CD4-positive, alpha-beta T cell treated with Interleukin-6 for 4 hours (primary cell): Measurements from ENCODE around the gene SRGN.

Experiments
- DNase-seq: peaks from one replicate; pipeline ENCODE4 v3.0.0-alpha.2; 2020; ENCODE audit warnings: mixed read lengths

Gene SRGN

GRCh38 chr10:69061305-69062161 is 26.4 kb upstream of the SRGN start:
- peak; percentile 61 for DNase-seq

DNA sequence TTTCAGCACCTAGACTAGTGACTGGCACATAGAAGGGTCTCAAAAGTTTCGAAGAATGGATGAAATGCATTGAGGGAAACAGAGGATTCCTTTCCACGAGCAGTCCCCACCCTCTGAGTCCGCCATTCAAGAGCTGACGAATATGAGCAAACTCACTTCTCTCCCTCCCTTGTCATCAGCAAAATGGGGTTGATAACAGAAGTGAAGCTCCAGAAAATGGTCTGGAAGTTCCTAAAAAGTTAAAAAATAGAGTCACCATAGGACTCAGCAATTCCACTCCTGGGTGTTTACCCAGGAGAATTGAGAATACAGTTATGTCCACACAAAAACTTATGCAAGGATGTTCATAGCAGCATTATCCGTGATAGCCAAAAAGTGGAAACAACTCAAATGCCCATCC is 25.0 kb upstream of the SRGN start:
- no peak for DNase-seq

DNA sequence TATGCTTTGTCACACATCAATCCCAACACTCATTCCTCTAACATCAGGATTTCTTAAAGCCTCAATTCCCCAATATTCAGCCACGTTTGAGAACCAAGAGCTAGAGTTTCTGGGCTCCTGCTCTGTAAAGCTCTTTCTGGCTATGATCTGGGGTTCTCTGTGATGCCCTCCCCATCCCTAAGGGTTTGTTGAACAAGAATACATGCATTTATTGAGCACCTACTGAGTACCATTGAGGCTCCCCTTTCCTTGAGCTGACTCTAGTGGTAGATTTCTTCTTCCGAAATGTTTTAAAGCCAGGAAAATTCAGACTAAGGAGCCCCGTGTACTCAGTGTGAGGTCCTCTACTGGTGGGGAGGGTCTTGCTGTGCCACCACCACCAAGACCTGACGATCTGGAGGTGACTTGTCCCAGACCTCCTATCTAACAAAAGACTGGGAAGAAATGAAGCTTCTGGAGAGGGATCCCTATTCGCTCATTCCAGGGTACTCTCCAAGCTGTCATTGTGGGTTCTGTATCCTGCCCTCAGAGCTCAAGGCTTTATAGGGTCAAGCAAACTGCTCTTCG is 23.1 kb upstream of the SRGN start:
- no peak for DNase-seq

GRCh38 chr10:69065406-69066361 is 22.2 kb upstream of the SRGN start:
- no peak for DNase-seq

- no peak for DNase-seq
Measured at GRCh38 chr10:69067189-69067588, 20.7 kb upstream of the SRGN start.

DNA sequence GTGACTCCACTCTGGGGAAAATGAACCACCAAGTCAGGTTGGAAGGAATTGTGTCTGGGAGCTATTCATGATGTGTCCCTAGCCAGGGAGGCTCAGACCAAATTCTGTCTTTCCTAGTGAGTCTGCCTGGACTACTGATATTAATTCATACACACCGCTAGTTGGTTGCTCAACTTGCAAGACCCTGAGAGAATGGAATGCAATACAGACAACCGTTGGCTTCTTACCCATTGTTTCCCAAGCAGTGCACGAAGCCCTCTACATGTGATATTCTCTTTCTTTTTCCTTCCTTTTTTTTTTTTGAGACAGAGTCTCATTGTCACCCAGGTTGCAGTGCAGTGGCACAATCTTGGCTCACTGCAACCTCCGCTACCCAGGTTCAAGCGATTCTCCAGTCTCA is 19.4 kb upstream of the SRGN start:
- no peak for DNase-seq

- no peak for DNase-seq
Measured at GRCh38 chr10:69069090-69070042, 18.5 kb upstream of the SRGN start.

GRCh38 chr10:69070951-69071350 is 17.0 kb upstream of the SRGN start:
- DNase-seq, result no peak

DNA sequence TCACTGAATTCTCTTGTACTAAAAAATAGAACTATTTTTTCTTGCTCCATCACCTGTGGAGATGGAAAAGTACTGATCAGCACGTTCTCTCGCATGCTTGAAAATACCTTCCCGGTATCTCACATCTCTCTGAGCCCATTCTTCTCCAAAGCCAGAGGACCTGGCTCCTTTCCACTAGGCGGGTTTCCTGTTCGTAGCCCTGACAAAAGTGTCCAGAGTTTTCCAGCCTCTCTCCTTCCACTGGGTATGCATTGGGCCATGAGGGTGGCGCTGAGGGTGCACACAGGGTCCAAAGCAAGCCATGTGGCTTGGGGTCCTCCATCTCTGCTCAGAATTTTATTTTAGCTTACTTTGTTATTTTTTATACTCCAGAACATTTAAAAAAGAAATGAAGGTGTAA is 16.3 kb upstream of the SRGN start:
- DNase-seq, result no peak

DNA sequence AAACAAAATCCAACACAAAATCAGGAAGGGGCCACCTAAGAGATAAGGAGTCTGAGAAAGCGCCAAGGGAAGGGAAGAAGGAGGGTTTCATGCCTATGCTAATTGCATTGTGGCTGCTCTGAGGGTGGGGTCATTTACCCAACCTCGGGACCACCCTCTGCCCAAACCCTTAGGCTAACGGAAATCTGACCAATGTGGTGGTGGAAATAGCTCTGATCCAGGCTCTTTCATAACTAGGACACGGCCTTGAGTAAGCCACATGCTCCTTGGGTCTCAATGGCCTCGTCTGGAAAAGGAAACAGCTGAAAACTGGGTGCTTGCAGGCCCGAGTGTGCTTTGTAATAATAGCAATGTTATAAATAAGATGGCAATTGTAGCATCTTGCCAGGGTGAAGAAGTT is 14.9 kb upstream of the SRGN start:
- no peak for DNase-seq

DNA sequence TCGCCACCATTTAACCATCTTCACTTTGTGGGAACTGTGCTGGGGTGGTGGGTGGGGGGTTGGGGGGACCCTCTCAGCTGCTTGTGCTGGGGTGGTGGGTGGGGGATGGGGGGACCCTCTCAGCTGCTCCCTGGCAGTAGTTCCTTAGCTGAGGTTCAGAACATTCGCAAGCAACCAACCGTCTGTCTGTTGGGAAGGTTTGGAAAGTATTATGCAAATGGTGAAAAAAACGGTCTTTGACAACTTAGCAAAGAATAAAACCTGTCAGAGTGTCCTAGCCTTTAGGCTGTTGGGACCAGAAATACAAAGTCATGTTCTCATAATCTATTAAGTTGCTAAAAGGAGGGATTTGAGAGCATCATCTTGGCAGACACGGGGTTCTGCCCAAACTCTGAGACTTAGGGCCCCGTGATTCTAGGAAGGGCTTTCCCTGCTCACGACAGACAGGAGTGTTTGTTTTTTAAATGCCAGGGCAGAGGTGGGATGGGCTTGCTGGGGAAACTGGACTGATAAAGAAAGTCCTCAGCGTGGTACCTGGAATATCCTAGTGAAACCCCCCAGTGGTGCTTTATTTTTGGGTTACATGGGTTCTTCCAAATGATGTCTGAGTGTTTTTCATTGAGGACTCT is 14.1 kb upstream of the SRGN start:
- no peak for DNase-seq

- DNase-seq, result no peak
Measured at GRCh38 chr10:69074532-69074931, 13.4 kb upstream of the SRGN start.

DNA sequence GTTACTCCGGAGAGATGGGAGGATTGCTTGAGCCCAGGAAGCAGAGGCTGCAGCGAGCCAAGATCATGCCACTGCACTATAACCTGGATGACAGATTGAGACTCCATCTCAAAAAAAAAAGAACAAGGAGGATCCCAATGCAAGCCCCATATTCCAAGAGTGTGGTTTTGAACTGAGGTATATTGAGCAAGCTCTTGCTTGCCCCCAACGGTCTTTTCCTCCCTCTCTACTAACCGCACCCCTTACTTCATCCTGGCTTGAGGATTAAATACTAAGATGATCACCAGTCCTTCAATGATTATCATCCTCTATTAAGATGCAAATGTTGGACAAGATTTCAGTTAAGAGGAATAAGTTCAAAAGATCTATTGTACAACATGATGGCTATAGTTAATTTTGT is 12.5 kb upstream of the SRGN start:
- no peak for DNase-seq

DNA sequence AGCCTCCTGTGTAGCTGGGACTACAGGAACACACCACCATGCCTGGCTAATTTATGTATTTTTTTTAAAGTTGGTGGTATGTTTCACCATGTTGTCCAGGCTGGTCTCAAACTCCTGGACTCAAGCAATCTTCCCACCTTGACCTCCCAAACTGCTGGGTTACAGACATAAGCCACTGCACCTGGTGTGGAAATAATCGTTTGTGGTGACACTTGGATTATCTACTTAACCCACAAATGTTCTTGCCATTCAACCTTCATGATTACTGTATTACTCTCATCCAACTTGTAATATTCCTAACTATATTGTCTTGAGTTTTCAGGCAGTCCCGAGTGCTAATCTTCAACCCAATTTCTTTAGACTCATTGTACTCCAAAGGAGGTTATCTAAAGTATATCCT is 9.6 kb upstream of the SRGN start:
- DNase-seq, result no peak

DNA sequence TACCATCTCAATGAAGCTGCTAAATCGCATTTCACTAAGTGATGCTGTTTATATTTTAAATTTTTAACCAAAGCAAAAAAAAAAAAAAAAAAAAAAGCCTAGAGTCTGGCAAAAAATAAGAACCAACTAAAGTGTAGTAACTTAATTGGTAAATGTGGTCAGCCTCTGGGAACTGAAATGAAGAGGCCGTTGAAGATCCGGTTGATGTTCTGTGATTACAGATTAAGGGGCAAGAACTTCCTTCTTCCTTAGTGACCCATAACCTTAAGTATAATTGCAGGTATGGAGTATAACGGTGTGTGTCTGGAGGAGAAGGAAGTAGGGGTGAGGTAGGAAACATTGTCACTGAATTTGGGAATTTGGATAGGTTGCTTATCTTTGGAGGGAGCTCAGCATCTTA is 7.7 kb upstream of the SRGN start:
- DNase-seq, result no peak

DNA sequence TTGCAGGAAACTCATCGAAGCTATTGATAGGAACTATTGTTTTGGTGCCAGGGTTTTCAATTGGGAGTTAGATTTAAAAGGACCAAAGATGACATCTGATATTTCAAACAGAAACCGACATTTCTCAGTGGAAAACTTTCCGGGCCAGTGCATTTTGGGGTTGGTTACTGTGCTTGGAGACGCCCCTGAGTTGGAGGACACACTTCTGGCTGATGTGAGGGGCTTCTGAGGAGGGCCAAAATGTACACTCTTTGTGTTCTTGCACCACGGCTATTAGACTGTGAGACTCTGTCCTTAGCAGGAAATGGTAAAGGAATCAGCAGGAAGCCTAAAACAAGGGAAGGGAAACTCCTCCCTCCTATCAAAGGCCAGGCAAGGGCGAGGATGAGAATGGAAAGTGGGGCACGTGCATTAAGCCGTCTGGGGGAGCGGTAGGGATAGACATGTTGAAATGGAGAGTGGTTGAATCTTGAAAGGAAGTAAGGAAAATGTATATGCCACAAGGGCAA is 1.8 kb upstream of the SRGN start:
- DNase-seq, result no peak

DNA sequence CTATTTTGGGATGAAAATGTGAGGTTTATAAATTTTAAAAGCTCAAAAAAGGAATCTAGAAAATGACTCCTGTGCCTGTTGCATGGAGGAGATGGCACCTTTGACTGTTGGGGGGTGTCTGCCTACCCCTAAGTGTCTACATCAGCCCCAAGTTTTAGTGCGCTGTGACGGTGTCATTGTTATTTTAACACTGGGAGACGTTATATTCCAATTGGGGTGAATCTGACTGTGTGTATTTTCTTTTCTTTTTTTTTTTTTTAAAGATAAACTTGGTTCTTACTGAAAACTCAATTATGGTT is 517 bp downstream of the SRGN start:
- DNase-seq, result no peak

GRCh38 chr10:69088801-69089501 is 1.0 kb downstream of the SRGN start:
- DNase-seq, result peak; percentile 40

- DNase-seq, result peak; percentile 74
Measured at GRCh38 chr10:69089638-69090599, 2.0 kb downstream of the SRGN start.

GRCh38 chr10:69090685-69091084 is 2.8 kb downstream of the SRGN start:
- DNase-seq, result no peak
